HG02571 (cell line): ENCODE data around the gene SLC5A1.
"Not testable (repeated sequence)": the region's sequence is repeated elsewhere in the genome, so short reads cannot be mapped to it uniquely, and the experiment has no call there.

Source experiments
- ATAC-seq: cut with Tn5 transposase; IDR thresholded peaks from one replicate; pipeline ENCODE4 v1.9.1; 2021; ENCODE audit warnings: mild to moderate bottlenecking, moderate library complexity; ENCODE audit not compliant: unreplicated experiment

SLC5A1 gene

DNA sequence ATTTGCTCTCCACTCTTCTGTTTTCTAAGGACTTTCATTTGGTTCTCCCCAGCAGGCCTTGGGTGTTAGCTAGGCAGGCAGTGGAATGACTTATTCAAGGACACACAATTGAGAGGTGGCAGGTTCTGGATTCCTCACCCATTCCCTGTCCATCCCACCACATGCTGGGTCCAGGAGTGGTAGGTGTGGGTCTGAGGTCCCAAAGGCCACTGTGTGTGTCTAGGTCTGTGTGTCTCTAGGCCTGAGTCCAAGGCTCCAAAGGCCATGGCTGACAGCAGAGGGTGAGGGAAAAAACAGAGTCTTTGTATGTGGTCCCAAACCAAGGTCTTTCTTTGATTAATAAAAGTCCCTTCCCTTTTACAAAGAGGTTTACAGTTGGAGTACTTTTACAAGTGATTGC is 40.8 kb downstream of the SLC5A1 start:
- no peak for ATAC-seq

DNA sequence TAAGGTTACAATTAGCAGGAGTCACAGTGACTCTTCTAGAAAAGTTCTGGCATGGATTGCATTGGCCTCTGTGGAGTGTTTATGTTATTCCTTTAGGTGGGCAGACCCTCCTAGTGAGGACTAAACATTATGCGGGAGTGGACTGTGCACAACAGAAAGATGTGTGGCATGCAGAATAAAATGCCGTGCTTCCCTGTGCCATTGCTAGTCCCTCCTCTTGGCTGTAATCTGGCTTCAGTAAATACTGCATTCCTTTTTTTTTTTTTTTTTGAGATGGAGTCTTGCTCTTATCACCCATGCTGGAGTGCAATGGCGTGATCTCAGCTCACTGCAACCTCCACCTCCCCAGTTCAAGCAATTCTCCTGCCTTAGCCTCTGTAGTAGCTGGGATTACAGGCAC is 45.0 kb downstream of the SLC5A1 start:
- no peak for ATAC-seq

DNA sequence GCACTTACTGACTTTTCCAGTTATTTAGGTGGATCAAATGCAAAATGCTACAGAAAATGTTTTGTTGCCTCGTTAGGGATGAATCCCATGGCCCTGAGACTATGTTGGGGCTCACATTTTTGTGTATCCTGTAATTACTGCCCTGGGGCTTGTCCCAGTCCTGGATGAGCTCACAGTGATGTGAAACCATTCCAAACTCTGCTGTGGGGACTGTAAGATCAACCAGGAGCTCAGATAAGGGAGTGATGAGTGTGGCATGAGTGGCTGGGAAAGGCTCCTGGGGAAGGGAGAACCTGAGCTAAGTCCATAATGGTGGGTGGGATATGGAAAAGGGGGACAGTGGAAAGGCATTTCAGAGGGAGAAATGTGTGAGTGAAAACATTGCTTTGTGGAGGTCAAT is 54.0 kb downstream of the SLC5A1 start:
- ATAC-seq, result no peak

DNA sequence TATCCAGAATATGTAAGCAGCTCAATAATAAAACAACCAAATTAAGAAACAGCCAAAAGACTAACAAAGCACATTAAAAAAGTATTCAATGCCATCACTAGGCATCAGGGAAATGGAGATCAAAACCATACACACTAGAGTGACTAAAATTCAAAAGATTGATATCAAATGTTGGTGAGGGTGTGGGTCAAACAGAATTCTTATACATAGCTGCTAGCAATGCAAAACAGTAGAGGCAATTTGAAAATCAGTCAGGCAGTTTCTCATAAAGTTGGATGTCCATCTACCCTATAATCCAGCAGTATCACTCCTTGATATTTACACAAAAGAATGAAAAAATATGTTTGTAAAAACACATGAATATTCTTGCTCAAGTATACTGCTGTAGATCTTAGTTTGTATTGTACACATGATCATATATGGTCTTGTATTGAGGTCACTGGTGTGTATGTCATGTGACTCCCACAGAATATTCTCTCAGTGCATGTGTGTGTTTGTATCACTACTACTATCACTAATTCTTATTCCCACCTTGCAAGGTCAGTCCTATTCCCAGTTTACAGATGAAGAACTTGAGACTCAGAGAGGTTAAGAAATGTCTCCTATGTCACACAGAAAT is 54.9 kb downstream of the SLC5A1 start:
- ATAC-seq, result no peak

DNA sequence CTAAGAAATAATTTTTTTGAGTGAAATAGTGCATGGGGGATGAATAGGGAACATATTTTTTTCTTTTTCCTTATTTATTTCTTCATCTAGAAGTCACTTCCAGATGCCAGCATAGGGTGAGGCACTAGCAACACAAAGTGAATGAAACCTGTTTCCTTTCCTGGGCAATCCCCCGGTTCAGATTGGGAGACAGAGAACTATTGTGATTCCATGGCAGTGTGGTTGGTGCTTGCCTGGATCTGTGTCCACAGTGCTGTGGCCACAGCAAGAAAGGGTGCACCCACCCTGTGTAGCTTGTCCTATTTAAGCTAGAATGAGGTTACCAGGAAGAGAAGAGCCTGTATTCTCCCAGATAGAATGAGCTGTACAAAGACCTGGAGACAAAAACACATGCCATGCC is 57.6 kb downstream of the SLC5A1 start:
- ATAC-seq, result no peak

DNA sequence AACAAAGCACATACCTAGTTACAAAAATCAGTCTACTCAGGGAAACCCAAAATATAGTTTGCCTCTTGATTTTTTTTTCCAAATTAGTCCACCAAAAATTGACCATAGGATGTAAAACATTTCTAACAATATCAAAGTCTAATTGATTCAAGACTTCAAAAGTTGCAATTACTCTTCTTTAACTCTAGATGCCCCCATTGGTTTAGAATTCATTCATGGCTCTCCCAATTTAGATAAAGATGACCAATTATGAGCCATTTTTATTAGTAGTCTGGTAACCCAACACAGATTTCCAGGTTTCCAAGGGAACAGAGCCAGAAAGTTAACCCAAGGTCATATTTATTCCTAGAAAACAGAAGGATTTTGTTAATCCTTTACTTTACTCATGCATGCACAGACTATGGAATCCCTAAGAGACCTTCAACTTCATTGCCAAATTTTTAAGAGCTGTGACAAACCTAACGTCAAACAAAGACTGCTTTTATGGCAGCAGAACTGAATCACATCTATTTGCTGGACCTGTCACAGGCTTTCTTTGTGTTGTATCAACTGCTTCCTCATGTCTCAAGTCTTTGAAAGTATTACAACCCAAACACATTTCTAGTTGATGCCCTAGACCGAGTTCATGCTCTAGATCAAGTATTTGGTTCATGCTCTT is 60.7 kb downstream of the SLC5A1 start:
- ATAC-seq, result no peak

DNA sequence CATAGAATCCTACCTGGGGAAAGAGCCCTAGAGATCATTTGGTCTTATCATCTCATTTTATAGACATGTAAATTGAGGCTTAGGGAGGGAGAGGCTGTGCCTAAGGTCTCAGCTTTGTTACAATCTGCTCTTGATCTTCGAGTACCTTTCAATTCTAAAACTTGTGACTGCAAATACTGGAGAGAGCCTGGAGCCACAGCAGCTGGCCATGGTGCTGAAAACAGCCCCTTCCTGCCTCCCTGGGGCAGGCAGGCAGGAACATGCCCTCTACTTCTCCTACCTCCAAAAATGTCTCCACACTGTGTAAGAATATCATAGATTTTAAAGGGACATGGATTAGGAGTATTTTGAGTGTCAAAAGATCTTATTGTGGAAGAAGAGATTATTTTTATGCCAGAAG is 63.9 kb downstream of the SLC5A1 start:
- no peak for ATAC-seq

DNA sequence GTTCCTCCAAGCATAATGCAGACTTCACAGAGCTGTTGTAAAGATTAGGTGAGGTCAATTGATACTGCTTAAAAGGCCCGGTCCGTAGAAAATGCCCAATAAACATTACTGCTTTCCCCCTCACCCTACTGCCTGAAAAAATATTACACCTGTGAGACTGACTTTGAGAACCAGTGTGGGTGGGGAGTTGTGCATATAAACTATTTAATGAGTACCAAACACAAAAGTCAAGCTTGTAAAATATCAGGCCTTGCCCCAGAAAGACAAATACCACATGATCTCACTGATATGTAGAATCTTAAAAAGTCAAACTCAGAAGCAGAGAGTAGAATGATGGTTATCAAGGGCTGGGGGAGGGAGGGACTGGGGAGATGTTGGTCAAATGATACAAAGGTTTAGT is 69.3 kb downstream of the SLC5A1 start:
- ATAC-seq, result no peak

DNA sequence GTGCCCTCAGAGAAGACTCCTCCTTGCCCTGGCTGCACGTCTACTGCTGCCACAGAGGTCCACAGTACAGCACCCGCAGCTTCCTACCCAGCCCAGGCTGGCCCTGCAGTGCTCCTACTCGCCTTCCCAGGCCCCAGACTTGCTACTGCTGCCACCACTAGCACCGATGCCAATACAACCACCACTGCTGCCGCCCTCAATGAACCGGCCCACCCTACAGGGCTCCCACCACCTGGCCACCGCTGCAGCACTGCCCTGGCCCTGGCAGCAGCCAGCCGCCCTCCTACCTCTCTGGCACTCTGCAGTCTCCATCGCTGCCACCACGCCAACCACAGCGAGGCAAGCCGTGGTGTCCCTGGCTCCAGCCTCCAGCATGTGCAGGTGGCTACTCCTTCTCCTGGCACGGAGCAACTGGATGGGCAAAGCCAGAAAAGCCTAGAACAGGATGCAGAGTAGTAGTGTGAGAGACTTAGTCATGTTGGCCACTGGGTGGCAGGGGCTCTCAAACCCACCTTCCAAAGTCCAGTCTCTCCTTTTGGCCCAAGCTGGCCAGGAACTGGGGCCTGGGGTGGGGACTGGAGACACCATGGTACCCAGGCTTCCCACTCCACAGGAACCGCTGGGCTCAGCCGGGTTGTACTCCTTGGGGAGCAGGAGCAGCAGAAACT is 76.6 kb downstream of the SLC5A1 start:
- no peak for ATAC-seq

DNA sequence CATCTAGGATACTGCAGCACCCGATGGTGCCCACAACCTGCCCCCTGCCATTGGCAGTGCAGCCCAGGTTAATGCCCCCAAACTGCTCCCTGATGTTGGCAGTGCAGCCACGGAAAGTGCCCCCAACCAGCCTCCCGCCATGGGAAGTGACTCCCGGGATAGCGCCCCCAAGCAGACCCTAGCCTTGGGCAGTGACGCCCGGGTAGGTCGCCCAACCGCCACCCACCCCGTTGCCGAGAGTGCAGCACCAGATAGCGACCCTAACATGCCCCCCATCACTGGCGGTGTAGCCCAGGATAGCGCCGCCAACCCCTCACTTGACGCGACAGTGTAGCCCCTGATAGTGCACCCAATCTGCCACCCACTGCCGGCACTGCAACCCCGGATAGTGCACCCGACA is 77.5 kb downstream of the SLC5A1 start:
- ATAC-seq, result no peak

DNA sequence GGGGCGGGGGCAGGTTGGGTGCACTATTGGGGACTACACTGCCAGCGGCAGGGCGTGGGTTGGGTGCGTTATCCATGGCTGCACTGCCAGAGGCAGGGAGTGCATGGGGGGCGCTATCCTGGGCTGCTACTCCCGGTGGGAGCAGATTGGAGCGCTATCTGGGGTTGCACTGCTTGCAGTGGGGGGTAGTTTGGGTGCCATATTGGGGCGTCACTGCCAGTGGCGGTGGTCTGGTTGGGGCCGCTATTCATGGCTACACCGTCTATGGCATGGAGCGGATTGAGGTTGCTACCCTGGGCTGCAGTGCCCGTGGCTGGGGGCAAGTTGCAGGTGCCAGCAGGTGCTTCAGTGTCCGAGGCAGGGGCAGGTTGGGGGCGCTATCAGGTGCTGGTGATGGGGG is 79.8 kb downstream of the SLC5A1 start:
- no peak for ATAC-seq

DNA sequence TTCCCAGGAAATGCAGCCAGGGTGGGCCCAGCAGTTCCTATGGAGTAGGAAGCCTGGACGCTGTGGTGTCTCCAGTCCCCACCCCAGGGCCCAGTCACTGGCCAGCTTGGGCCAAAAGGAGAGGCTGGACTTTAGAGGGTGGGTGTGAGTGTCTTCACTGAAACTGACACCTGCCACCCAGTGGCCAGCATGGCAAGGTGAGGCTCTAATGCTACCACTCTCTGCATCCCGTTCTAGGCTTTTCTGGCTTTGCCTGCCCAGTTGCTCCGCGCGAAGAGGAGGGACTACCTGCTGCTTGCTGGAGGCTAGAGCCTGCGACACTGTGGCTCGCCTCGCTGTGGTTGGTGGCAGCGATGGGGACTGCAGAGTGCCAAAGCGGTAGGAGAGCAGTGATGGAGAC is 80.6 kb downstream of the SLC5A1 start:
- no peak for ATAC-seq

DNA sequence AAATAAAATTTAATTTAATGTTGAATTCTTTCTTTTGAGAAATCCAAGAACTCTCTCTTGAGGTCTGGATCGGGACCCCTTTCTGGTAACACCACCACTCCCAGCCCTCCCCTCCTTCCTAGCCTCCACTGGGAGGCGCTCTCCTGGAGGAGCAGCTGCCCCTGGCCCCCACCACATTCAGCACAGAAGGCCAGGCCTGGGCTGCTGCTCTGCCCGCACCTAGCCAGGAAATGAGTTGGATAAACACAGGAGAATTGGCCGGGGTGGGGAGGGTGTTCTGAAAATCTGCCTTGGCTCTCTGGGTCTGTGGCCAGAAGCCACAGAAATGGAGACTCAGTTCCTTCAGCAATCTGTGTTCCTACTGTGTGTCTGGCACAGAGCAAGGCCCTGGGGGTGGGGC is 84.8 kb downstream of the SLC5A1 start:
- ATAC-seq, result no peak

DNA sequence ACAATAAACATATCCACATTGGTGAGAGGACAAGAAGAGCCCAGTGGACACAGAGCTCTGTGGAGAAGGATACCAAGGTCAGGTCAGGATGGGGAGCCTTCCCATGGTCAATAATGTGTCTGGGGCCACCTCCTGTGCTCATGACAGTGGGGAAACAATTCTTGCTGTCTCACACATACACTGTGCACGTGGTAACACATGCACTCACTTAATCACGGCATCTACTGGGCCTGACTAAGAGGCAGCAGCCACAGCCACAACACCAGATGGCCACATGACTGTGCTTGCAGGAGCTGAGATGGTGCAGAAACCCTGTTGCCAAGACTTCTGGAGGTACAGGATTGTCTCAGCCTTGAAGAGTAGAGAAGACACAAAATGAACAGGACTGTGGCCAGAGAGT is 87.4 kb downstream of the SLC5A1 start:
- ATAC-seq, result no peak

DNA sequence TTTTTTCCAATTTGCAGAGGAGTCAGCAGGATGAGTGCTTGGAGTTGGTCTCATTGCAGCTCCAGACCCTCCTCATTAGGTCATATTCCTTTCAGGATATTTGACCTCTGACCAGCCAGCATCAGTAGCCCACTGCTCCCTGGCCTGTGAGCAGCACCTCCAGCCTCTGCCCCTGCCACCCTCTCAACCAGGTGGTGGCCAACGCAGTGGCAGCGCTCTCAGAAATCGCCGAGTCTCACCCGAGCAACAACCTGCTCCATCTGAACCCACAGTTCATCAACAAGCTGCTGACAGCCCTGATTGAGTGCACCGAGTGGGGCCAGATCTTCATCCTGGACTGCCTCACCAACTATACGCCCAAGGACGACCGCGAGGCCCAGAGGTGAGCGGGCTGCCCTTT is 89.1 kb downstream of the SLC5A1 start:
- no peak for ATAC-seq

DNA sequence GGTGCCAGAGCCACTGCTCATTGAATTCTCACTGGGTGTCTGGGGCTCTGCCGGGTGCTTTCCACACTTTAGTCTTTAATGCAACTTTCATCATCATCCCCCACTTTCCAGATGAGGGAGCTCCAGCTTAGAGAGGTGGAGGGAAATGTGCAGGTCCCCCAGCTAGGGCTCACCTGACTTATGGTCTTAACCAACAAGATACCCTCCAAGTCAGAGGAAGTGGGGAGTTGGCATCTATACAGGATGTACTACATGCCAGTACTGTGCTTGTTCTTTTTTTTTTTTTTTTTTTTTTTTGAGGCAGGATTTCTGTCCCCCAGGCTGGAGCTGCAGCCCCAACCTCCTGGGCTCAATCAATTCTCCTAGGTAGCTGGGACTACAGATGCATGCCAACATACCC is 89.7 kb downstream of the SLC5A1 start:
- ATAC-seq, result no peak

DNA sequence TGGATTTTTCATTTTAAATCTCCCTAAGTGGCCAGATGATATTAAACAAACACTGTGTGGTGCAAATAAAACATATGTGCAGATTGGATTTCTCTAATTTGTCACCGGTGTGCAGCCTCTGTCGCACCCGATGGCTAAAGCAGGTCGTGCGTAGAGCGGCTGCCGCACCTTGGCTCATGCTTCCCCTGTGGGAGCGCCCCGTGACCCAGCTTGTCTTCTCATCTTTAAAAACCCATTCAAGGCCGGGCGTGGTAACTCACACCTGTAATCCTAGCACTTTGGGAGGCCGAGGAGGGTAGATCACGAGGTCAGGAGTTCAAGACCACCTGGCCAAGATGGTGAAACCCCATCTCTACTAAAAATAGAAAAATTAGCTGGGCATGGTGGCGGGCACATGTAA is 91.7 kb downstream of the SLC5A1 start:
- not testable (repeated sequence) for ATAC-seq

DNA sequence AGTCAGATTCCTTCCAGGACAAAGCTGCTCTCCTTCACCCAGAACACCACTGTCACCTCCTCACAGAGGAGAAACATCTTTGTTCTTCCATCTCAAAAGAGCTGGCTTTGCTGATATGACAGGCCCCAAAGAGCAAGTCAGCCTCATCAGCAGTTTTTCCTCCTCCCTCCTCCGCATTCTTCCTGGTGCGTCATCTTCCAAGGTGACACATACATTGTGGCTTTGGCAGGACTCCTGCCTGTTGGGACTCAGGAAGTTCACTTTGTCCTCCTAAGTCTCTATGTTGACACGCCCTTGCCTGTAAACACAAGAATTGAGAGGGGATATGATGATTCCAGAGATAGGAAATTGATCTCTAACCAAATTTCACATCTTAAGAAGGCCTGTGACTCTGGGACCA is 92.9 kb downstream of the SLC5A1 start:
- ATAC-seq, result not testable (repeated sequence)

DNA sequence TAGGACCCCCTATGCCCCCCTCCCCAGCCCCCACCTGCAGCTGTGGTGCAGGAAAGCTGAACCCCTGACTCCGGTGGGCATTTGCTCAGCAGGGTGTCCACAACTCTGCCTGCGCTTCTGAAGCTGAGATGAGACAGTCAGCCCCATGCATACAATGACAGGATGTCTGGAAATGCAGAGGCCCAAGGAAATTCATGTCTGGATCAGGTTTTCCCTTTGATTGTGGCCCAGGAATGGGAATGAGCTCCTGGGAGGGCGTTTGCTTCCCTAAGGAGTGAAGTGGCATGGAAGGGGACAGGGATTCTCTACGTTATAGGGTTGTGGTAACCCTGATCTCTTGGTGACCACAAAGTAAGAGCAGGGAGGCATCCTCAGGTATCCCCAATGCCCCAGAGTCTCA is 93.8 kb downstream of the SLC5A1 start:
- not testable (repeated sequence) for ATAC-seq

DNA sequence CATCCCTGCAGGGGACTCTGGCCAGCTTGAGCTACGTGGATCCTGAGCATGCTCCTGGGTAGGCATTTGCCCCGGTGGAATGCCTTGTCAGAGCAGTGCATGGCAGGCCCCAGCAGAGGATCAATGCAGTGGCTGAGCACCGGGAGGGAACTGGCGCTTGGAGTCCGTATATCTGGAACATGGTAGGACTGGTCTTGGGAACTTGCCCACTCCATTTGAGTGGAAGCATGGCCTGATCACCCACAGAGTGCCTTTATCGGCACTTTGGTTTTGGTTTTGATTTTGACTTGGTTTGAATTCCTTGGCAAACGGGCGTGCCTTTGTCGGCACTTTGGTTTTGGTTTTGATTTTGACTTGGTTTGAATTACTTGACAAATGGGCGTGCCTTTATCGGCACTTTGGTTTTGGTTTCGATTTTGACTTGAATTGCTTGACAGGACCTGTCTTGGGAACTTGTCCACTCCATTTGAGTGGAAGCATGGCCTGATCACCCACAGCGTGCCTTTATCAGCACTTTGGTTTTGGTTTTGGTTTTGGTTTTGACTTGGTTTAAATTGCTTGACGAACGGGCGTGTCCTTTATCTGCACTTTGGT is 94.8 kb downstream of the SLC5A1 start:
- ATAC-seq, result not testable (repeated sequence)

DNA sequence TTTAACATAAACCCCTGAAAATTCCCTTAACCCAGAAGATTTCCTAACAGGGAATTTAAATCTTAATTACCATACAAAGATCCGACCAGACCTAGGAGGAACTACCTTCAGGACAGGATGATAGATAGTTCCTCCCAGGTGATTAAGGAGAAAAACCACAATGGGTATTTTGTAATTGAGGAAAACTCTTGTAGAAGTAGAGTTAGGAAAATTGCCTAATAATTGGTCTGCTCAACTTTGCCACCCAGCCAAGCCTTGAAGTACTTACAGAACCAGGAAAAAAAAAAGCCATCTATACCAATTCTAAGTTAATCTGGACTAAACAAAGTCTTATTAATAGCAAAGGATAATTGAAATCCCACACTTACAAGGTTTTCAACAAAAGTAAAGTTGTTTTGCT is 95.5 kb downstream of the SLC5A1 start:
- ATAC-seq, result not testable (repeated sequence)

DNA sequence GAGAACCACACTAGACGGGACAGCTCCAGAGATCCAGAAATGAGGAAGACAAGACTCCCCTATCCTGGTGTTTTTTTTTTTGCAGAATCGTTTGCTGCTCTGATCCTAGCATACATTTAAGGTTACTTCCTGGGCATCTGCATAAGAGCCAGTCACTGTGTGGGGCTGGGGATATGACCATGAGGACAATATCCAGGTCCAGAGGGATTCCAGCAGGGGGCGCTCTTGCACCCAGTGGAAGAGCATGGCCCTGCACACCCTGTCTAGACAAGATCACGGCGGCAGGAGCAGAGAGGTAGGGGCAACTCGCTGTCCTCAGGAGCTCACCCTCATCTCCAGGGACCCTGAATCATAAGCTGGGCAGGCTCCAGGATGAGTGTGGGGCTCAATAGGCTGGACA is 97.6 kb downstream of the SLC5A1 start:
- not testable (repeated sequence) for ATAC-seq
